ENCODE results near the gene NUDT6. TPM values are rescaled to one million over a fixed set of nuclear protein-coding genes. Genes with fewer than 3 reads are reported as not detected.

The NUDT6 gene
- total RNA-seq, 1 donor from 2014 or later: 9.3 TPM

DNA sequence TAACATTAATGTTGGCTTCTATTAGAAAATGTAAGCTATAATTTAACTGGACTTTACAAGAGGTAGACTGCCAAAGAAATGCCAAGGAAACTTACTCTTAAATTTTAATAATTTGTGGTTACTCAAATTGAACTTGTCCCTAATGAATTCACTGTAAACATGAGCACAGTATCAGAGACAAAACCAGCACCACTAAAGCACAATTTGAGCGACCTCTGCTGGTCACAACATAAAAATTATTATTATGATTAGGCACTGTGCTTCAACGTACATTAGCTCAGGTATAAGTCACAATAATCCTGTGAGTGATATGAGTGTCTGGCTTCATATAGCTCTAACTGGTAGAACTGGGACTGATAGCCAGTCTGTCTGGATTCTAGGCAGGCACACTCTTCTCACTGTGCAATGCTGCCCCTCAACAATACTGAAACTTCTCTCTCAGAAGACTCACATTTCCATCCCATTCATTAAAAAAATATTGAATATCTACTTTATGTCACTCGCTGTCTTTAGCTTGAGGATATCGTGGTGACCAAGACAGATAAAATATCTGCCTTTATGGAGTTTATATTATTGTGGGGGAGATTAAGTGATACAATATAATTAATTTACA, 8.0 kb downstream of the NUDT6 start:
- peaks cover 4% of the 10 kb centered on the region for H3K36me3 Mint-ChIP-seq
- H3K27ac Mint-ChIP-seq: no peak overlapping the region
- H3K27me3 Mint-ChIP-seq (ENCODE audit: low read depth): no peaks in the 10 kb centered on the region
- H3K9me3 Mint-ChIP-seq: no peaks in the 10 kb centered on the region
- no peak for TF ChIP-seq CTCF (IDR thresholded peaks at IDR 0.05; ENCODE audit: unreplicated experiment)
- no peak overlapping the region for H3K4me3 Mint-ChIP-seq
- no peak for DNase-seq (ENCODE audit: low spot score in 2 of 2, unreplicated experiment in 2 of 2)
- H3K4me1 Mint-ChIP-seq: no peaks in the 10 kb centered on the region

DNA sequence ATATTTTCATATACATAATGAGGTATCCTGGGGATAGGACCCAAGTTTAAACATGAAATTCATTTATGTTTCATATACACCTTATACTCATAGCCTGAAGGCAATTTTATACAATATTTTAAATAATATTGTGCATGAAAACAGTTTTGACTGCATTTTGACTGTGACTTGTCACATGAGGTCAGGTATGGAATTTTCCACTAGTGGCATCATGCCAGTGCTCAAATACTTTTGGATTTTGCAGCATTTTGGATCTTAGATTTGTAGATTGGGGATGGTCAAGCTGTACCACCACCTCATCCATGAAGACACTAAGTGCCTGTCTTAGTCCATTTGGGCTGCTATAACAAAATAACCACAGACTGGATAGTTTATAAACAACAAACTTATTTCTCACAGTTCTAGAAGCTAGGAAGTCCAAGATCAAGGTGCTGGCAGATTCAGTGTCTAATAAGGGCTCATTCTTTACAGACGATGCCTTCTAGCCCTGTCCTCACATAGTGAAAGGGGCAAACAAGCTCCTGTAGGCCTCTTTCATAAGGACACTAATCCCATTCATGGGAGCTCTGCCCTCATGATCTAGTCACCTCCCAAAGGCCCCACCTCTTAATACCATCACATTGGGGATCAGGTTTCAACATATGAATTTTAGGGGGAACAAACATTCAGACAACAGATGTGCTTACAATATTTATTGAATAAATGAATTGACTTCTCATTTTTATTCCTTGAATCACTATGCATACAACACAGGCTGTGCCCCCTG, 9.4 kb downstream of the NUDT6 start:
- Mint-ChIP-seq H3K9me3 (no peaks in the 10 kb centered on the region), H3K4me1 (no peaks in the 10 kb centered on the region), H3K36me3 (peaks cover 4% of the 10 kb centered on the region), H3K27ac (no peak overlapping the region), H3K4me3 (no peak overlapping the region), H3K27me3 (ENCODE audit: low read depth) (no peaks in the 10 kb centered on the region)
- TF ChIP-seq CTCF (IDR thresholded peaks at IDR 0.05; ENCODE audit: unreplicated experiment): no peak
- DNase-seq (ENCODE audit: low spot score in 2 of 2, unreplicated experiment in 2 of 2): no peak

DNA sequence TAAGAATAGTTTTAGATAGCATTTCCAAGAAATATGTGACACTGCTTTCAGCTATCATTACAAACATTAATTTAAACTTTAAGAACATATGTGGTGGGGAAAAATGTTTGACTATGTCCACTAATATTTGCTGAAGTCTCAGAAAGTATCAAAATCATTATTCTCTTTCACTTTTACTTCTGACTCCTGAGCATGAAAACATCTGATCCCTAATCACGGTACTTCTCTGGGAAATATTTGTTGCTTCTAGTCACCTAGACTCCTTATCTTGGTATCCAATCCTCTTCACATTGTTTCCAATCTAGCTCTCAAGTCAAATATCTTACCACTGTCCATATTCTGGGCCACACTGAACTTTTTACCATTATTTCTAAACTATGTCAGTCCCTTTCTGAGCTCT, 10.8 kb downstream of the NUDT6 start:
- TF ChIP-seq CTCF (IDR thresholded peaks at IDR 0.05; ENCODE audit: unreplicated experiment): no peak
- no peak for DNase-seq (ENCODE audit: low spot score in 2 of 2, unreplicated experiment in 2 of 2)
- Mint-ChIP-seq H3K4me1 (no peaks in the 10 kb centered on the region), H3K36me3 (peaks cover 4% of the 10 kb centered on the region), H3K4me3 (no peak overlapping the region), H3K27ac (no peak overlapping the region), H3K9me3 (no peaks in the 10 kb centered on the region), H3K27me3 (ENCODE audit: low read depth) (no peaks in the 10 kb centered on the region)

DNA sequence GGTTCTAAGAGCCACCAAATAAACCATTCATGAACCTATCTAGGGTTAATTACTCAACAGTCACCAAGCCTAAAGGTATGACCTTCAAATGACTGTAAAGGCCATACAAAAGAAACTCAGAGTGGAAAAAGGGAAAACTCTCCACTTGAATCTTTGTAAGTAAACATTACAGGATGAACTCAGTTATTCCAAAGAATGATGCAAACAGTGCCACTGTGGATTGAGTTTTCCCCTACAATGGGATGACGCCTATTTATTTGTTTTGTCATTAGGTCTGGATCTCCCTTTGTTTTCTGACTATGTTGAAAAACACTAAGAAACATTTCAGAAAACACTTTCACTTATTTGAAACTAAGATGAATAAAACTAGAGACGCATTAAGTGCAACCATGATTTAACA, 12.7 kb downstream of the NUDT6 start:
- no peaks in the 10 kb centered on the region for H3K27me3 Mint-ChIP-seq (ENCODE audit: low read depth)
- no peaks in the 10 kb centered on the region for H3K4me1 Mint-ChIP-seq
- no peak overlapping the region for H3K4me3 Mint-ChIP-seq
- H3K9me3 Mint-ChIP-seq: no peaks in the 10 kb centered on the region
- no peak for TF ChIP-seq CTCF (IDR thresholded peaks at IDR 0.05; ENCODE audit: unreplicated experiment)
- no peak overlapping the region for H3K27ac Mint-ChIP-seq
- no peak for DNase-seq (ENCODE audit: low spot score in 2 of 2, unreplicated experiment in 2 of 2)
- peaks cover 10% of the 10 kb centered on the region for H3K36me3 Mint-ChIP-seq

GRCh38 chr4:122908223-122908622, 14.2 kb downstream of the NUDT6 start:
- Mint-ChIP-seq H3K4me1 (no peaks in the 10 kb centered on the region), H3K27ac (no peak overlapping the region), H3K36me3 (peaks cover 11% of the 10 kb centered on the region), H3K27me3 (ENCODE audit: low read depth) (no peaks in the 10 kb centered on the region), H3K4me3 (no peak overlapping the region), H3K9me3 (no peaks in the 10 kb centered on the region)
- no peak for TF ChIP-seq CTCF (IDR thresholded peaks at IDR 0.05; ENCODE audit: unreplicated experiment)
- no peak for DNase-seq (ENCODE audit: low spot score in 2 of 2, unreplicated experiment in 2 of 2)

All from mesothelial cell of epicardium (in vitro differentiated cells).